IPS DF 6.9 (cell line): Measurements from ENCODE around the gene ZDHHC17.

Source experiments
- DNase-seq: peaks from one replicate; pipeline ENCODE4 v3.0.0-alpha.2; 2013; ENCODE audit warnings: low read depth, low spot score
- H3K27ac ChIP-seq: one replicate; pipeline ENCODE4 v1.5.1; 2013; ENCODE audit warnings: low read length, control low read depth
- H3K27me3 ChIP-seq: 2 replicates; pipeline ENCODE4 v1.6.1; 2013; ENCODE audit warnings: mild to moderate bottlenecking, low read length; ENCODE audit not compliant: control insufficient read depth, insufficient read depth
- H3K36me3 ChIP-seq: 2 replicates; pipeline ENCODE4 v1.6.1; 2013; ENCODE audit warnings: low read length; ENCODE audit not compliant: control insufficient read depth, insufficient read depth
- H3K4me1 ChIP-seq: 2 replicates; pipeline ENCODE4 v1.6.1; 2013; ENCODE audit warnings: low read length; ENCODE audit not compliant: control insufficient read depth, insufficient read depth
- H3K4me3 ChIP-seq: 2 replicates; pipeline ENCODE4 v1.5.1; 2013; ENCODE audit warnings: mild to moderate bottlenecking, low read length
- H3K9me3 ChIP-seq: 2 replicates; pipeline ENCODE4 v1.6.1; 2013; ENCODE audit warnings: low read length, inconsistent platforms; ENCODE audit not compliant: control insufficient read depth, insufficient read depth
- WGBS: extraction: QIAGEN DNeasy Blood & Tissue Kit; methylation state at CpG from one replicate; pipeline ENCODE4 v1.1.7; 2013; ENCODE audit warnings: mixed read lengths, missing lambda C conversion rate; ENCODE audit not compliant: insufficient read length, insufficient coverage; 5-methylcytosine and 5-hydroxymethylcytosine counted together

Gene ZDHHC17

DNA sequence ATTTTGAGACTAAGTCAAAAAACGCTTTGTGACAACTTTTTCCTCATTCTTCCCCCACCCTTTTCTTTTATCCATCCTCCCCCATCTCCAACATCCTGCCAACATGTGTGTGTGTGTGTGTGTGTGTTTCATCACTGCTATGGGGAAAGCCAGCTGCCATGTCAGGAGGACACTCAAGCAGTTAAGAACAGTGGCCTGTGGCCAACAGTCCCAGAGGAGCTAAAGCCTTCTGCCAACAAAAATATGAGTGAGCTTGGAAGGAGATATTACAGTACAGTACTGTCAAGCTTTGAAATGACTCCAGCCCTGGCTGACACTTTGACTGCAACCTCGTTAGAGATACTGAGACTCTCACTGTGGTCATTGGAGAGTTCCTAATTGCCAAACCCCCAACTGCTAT is 119.9 kb downstream of the ZDHHC17 start:
- Histone ChIP-seq H3K27me3 (no peaks in the 10 kb centered on the region), H3K9me3 (no peaks in the 10 kb centered on the region), H3K36me3 (no peaks in the 10 kb centered on the region), H3K27ac (no peak overlapping the region), H3K4me1 (no peaks in the 10 kb centered on the region), H3K4me3 (no peak overlapping the region)
- DNase-seq: no peak
- 100% methylated on average over 1 of the region's 2 CpGs for WGBS

GRCh38 chr12:76888775-76889174 is 124.9 kb downstream of the ZDHHC17 start:
- Histone ChIP-seq H3K4me1 (no peaks in the 10 kb centered on the region), H3K36me3 (no peaks in the 10 kb centered on the region)

DNA sequence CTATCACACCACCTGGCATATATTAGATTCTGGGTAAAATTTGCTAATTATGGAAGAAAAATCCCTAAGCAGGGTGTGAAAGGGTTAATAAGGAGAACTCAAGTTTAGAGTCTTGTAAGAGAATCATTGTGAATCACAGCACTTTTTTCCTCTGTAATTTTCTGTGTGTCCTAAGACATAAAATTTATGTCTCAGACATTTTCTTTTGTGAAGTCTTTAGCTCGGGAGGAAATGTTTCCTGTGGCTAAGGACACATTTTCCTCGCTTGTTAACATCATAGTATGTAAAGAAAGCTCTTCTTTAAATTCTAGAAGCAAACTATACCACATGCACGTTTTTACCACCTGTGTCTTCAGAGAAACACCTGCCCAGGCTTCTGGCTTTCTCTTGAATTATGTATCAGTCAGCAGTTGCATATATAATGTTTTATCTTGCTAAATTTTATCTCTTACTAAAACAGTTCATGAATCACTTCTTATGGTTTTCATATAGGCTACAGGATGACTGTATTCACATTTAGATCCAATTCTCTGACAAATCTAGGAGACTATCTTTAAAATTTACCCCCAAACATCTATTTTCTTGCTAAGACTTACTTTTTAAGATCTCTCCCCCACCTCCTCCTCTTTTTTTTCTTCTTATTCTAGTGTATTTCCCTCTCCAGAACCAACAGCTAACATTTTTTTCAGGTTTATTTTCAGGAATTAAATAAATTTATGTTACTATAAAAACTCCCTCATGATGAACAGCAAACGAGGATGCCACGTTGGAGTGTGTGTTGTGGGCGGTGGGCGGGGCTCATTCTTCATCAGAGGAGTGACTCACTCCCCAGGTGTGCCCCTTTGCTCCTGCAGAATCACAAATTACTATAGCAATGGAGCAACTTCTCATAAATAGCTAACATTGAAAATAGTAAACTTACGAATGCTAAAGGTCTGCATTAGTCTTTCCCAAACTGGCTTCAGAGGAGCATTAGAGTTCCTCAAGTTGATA is 126.5 kb downstream of the ZDHHC17 start:
- DNase-seq: no peak

More at GRCh38 chr12:76888775-76889174, 124.9 kb downstream of the ZDHHC17 start:
- no peaks in the 10 kb centered on the region for H3K27me3 ChIP-seq
- H3K4me3 ChIP-seq: no peak overlapping the region
- no peak for DNase-seq
- no peaks in the 10 kb centered on the region for H3K9me3 ChIP-seq
- H3K27ac ChIP-seq: no peak overlapping the region
- WGBS: no CpG with 5 or more reads among the region's 1 CpG

DNA sequence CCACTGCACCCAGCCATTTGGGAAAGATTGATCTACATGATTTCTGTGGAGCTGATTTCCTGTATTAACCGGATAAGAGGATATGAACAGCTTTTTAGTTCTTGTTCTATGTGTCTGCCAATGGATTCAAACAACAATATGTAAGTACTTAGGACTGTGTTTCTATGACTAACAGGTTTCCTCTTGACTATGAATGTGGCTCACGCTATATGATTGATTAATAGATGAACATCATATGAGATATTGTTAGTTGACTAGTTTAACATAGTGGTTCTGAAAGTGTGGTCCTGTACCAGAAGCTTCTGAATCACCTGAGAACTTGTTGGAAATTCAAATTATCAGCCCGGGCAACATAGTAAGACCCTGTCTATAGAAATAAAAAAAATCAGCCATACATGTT is 127.7 kb downstream of the ZDHHC17 start:
- Histone ChIP-seq H3K36me3 (no peaks in the 10 kb centered on the region), H3K4me1 (peaks cover 2% of the 10 kb centered on the region; the same call in 1 of the 2 replicates), H3K9me3 (no peaks in the 10 kb centered on the region), H3K27me3 (no peaks in the 10 kb centered on the region), H3K4me3 (no peak overlapping the region), H3K27ac (no peak overlapping the region)
- WGBS: no CpG with 5 or more reads among the region's 3 CpGs
- DNase-seq: no peak

More for the DNA sequence above, 126.5 kb downstream of the ZDHHC17 start:
- no CpG with 5 or more reads among the region's 8 CpGs for WGBS
- Histone ChIP-seq H3K4me1 (no peaks in the 10 kb centered on the region), H3K9me3 (no peaks in the 10 kb centered on the region), H3K27ac (no peak overlapping the region), H3K36me3 (no peaks in the 10 kb centered on the region), H3K4me3 (no peak overlapping the region), H3K27me3 (no peaks in the 10 kb centered on the region)

- Histone ChIP-seq H3K4me1 (peaks cover 2% of the 10 kb centered on the region), H3K4me3 (no peak overlapping the region), H3K27me3 (no peaks in the 10 kb centered on the region), H3K9me3 (no peaks in the 10 kb centered on the region), H3K27ac (no peak overlapping the region), H3K36me3 (no peaks in the 10 kb centered on the region)
- whole genome bisulfite sequencing: no CpG with 5 or more reads among the region's 5 CpGs
- no peak for DNase-seq
Measured at GRCh38 chr12:76895796-76896195, 131.9 kb downstream of the ZDHHC17 start.

GRCh38 chr12:76896274-76896673 is 132.4 kb downstream of the ZDHHC17 start:
- H3K4me3 ChIP-seq: no peak overlapping the region
- H3K4me1 ChIP-seq: peaks cover 2% of the 10 kb centered on the region
- no peak for DNase-seq
- no peaks in the 10 kb centered on the region for H3K27me3 ChIP-seq
- no peaks in the 10 kb centered on the region for H3K9me3 ChIP-seq
- no peak overlapping the region for H3K27ac ChIP-seq
- WGBS: no CpG with 5 or more reads among the region's 1 CpG
- H3K36me3 ChIP-seq: no peaks in the 10 kb centered on the region

- Histone ChIP-seq H3K36me3 (no peaks in the 10 kb centered on the region), H3K27me3 (no peaks in the 10 kb centered on the region), H3K27ac (no peak overlapping the region), H3K4me3 (no peak overlapping the region), H3K4me1 (peaks cover 2% of the 10 kb centered on the region), H3K9me3 (no peaks in the 10 kb centered on the region)
- no CpG with 5 or more reads among the region's 1 CpG for WGBS
- DNase-seq: no peak
Measured at GRCh38 chr12:76898442-76898841, 134.5 kb downstream of the ZDHHC17 start.

DNA sequence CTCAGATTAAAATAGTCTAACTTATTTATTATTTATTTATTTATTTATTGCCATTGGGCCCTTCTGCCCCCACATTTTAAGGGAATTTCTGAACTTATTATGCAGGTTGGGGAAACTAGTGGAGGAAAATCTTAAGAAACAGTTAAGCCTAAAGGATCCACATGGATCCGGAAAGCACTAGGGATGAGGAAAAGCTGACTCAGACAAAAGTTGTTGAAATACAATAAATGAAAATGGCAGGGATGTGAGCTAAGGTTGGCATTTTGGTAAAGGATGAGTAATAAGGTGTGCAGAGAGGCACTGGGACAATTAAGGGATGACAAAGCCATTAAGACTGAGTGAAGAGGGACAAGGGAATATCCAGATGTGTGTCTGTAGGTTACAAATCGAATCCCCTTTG is 135.6 kb downstream of the ZDHHC17 start:
- Histone ChIP-seq H3K27me3 (no peaks in the 10 kb centered on the region), H3K4me3 (no peak overlapping the region), H3K4me1 (peaks cover 2% of the 10 kb centered on the region), H3K9me3 (no peaks in the 10 kb centered on the region), H3K27ac (no peak overlapping the region), H3K36me3 (no peaks in the 10 kb centered on the region)
- WGBS: no CpG with 5 or more reads among the region's 2 CpGs
- no peak for DNase-seq

DNA sequence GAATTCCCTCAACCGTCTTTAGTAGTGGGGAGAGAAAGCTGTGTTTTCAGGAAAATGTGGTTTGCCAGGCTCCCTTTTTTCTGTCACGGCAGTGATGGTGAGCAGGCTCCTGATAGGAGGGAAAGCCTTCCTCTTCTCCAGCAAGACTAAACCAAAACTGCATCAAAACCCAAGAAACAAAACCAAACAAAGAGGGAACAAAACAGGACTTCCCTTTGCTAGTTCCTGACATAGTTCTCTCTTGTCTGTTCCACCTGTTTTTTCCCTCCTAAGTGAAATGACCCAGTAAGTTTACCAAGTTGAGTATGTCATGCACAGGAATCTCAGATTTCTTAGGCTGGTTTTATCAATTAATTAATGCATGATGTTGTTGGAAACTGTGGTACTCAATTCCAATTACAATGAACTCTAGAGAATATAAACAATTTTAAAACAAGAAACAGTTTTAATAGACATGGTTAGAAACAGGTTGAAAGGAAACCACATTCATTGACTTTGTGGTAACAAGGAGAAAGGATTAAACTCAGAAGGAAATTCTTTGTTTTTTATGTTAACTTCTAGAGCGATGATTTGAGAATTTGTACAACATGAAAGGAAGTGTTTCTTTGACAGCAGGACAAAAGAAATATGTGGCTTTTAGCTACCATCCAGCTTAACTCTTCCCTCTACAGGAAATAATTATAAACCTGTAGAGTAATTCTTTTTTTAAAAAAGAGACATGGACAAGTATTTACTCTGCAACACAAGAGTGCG is 137.9 kb downstream of the ZDHHC17 start:
- no peaks in the 10 kb centered on the region for H3K36me3 ChIP-seq
- H3K4me3 ChIP-seq: no peak overlapping the region
- H3K27me3 ChIP-seq: no peaks in the 10 kb centered on the region
- no peaks in the 10 kb centered on the region for H3K9me3 ChIP-seq
- DNase-seq: no peak
- H3K27ac ChIP-seq: no peak overlapping the region
- no peaks in the 10 kb centered on the region; the same call in 1 of the 2 replicates for H3K4me1 ChIP-seq
- no CpG with 5 or more reads among the region's 4 CpGs for WGBS
